Measurements from ENCODE around the gene ACADM. TPM values are rescaled to one million over a fixed set of nuclear protein-coding genes. Genes with fewer than 3 reads are reported as not detected.

ACADM gene
- total RNA-seq, 4 donors from 2014 or later, result 45.9 to 71.5 (median 60.5) TPM

Small RNA genes within 50 kb of the gene (small RNA-seq; reads per million reads assigned to genes)
- gene SNORD45A (0 reads per million in 4 donors), gene SNORD45B (0 reads per million in 4 donors), gene SNORD45C (0 reads per million in 4 donors)

Other genes with a start within 250 kb of the ACADM start
- gene SLC44A5, start 113.6 kb upstream of the ACADM start, total RNA-seq, result 10 to 100 TPM in 1 of 4 donors, 1 to 10 TPM in 1, under 1 TPM in 2; 0.19 to 12.8 (median 2.6) TPM
- gene RABGGTB, start 61.5 kb downstream of the ACADM start, total RNA-seq, result 10 to 100 TPM; 34.9 to 98.4 (median 68.1) TPM
- under 1 TPM in 2 of 4 donors, not detected in 2; 0.35 to 0.38 TPM for gene MSH4, start 72.2 kb downstream of the ACADM start, total RNA-seq
- not detected for gene ASB17, start 207.7 kb downstream of the ACADM start, total RNA-seq

Measured in esophagus squamous epithelium (tissue), 4 donors.